C4-2B (cell line): ENCODE measurements around the gene NDFIP1.

Experiments used
- CTCF ChIP-seq: fragments of 450-650 bp; conservative IDR thresholded peaks from 2 replicates; pipeline ENCODE4 v1.5.1; 2017; ENCODE audit warnings: mild to moderate bottlenecking
- ZFX ChIP-seq: fragments of 450-650 bp; IDR thresholded peaks from 2 replicates; pipeline ENCODE4 v1.6.1; 2017

GRCh38 chr5:142086229-142086628, 22.4 kb upstream of the NDFIP1 start:
- TF ChIP-seq CTCF (no peak), ZFX (no peak)
